ENCODE results near the gene TRAPPC10. TPM values are rescaled to one million over a fixed set of nuclear protein-coding genes. Genes with fewer than 3 reads are reported as not detected.

Gene TRAPPC10
- total RNA-seq, 2 donors from 2014 or later: 46.6 to 50.2 TPM

DNA sequence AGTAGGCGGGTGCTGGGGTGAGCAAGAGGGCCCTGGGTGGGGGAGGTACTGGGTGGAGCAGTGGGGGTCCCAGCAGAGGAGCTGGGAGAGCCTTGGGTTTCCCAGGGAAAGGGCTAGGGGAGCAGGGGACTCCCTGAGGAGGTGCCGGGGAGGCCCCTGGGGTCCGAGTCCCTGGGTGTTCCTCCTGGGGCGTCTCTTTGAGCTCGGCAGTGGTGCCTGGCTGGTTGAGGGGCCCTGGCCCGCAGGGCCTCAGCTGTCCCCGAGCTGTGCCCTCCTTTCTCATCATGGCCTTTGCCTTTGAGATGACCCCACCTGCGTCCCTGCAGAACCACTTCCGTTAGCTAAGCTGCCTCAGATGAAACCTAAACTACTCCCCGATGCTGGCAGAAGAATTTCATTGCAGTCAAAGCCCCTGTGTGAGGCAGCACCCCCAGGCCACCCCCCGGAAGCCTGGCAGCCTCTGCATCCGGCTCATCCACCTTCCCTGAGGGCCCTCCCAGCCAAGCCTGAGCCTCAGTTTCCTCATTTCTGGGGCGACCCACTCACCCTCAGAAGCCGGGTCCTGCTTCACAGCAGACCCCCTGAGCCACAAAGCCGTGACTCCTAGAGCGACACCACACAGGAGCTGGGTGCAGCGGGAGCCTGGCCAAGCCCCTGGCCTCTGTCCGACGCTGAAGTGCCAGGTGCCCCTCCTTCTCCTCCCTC, 43.5 kb upstream of the TRAPPC10 start:
- no peak overlapping the region for H3K27ac ChIP-seq
- TF ChIP-seq, protein P1, sequence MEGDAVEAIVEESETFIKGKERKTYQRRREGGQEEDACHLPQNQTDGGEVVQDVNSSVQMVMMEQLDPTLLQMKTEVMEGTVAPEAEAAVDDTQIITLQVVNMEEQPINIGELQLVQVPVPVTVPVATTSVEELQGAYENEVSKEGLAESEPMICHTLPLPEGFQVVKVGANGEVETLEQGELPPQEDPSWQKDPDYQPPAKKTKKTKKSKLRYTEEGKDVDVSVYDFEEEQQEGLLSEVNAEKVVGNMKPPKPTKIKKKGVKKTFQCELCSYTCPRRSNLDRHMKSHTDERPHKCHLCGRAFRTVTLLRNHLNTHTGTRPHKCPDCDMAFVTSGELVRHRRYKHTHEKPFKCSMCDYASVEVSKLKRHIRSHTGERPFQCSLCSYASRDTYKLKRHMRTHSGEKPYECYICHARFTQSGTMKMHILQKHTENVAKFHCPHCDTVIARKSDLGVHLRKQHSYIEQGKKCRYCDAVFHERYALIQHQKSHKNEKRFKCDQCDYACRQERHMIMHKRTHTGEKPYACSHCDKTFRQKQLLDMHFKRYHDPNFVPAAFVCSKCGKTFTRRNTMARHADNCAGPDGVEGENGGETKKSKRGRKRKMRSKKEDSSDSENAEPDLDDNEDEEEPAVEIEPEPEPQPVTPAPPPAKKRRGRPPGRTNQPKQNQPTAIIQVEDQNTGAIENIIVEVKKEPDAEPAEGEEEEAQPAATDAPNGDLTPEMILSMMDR (IDR thresholded peaks at IDR 0.05): no peak
- no peaks in the 10 kb centered on the region for H3K4me1 ChIP-seq
- H3K9me3 ChIP-seq: no peaks in the 10 kb centered on the region
- intact Hi-C loops (cut with DNase I): no loop called here
- DNase-seq: no peak
- H3K9ac ChIP-seq (ENCODE audit: low read depth in 2 of 2, low read length in 2 of 2): no peak overlapping the region
- H3K36me3 ChIP-seq: peaks cover 10% of the 10 kb centered on the region
- no peaks in the 10 kb centered on the region for H3K27me3 ChIP-seq
- H3K4me3 ChIP-seq: no peak overlapping the region

DNA sequence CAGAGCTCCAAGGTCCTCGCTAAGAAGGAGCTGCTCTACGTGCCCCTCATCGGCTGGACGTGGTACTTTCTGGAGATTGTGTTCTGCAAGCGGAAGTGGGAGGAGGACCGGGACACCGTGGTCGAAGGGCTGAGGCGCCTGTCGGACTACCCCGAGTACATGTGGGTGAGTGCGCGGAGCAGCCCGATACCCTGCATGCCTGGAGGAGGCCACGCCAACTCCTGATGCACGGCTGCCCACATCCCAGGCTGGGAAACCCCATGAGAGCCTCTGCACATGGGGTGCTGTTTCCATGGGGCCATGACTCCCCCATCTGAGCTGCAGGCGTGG, 43.0 kb upstream of the TRAPPC10 start:
- H3K36me3 ChIP-seq: peaks cover 10% of the 10 kb centered on the region

DNA sequence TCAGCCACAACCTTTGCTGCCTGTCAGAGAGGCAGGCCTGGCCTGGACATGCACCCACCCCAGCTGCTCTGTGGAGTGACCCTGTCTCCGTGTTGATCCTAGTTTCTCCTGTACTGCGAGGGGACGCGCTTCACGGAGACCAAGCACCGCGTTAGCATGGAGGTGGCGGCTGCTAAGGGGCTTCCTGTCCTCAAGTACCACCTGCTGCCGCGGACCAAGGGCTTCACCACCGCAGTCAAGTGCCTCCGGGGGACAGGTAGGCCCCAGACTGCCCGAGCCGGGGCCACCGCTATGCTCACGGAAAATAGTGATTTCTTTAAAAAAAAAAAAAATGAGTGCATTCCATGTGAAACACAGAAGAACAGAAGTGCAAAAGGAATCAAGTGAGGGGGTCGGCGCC, 41.6 kb upstream of the TRAPPC10 start:
- no peak overlapping the region for H3K4me3 ChIP-seq
- DNase-seq: no peak
- no peaks in the 10 kb centered on the region for H3K27me3 ChIP-seq
- H3K27ac ChIP-seq: no peak overlapping the region
- TF ChIP-seq, protein P1 (IDR thresholded peaks at IDR 0.05): no peak
- H3K36me3 ChIP-seq: peaks cover 10% of the 10 kb centered on the region
- no peak overlapping the region for H3K9ac ChIP-seq (ENCODE audit: low read depth in 2 of 2, low read length in 2 of 2)
- no peaks in the 10 kb centered on the region for H3K4me1 ChIP-seq
- intact Hi-C loops (cut with DNase I): no loop called here
- no peaks in the 10 kb centered on the region for H3K9me3 ChIP-seq

More for the DNA sequence above, 43.0 kb upstream of the TRAPPC10 start:
- Histone ChIP-seq H3K9ac (ENCODE audit: low read depth in 2 of 2, low read length in 2 of 2) (no peak overlapping the region), H3K4me3 (no peak overlapping the region), H3K4me1 (no peaks in the 10 kb centered on the region), H3K9me3 (no peaks in the 10 kb centered on the region), H3K27ac (no peak overlapping the region), H3K27me3 (no peaks in the 10 kb centered on the region)
- intact Hi-C loops (cut with DNase I): no loop called here
- TF ChIP-seq, protein P1 (IDR thresholded peaks at IDR 0.05): no peak
- DNase-seq: no peak

DNA sequence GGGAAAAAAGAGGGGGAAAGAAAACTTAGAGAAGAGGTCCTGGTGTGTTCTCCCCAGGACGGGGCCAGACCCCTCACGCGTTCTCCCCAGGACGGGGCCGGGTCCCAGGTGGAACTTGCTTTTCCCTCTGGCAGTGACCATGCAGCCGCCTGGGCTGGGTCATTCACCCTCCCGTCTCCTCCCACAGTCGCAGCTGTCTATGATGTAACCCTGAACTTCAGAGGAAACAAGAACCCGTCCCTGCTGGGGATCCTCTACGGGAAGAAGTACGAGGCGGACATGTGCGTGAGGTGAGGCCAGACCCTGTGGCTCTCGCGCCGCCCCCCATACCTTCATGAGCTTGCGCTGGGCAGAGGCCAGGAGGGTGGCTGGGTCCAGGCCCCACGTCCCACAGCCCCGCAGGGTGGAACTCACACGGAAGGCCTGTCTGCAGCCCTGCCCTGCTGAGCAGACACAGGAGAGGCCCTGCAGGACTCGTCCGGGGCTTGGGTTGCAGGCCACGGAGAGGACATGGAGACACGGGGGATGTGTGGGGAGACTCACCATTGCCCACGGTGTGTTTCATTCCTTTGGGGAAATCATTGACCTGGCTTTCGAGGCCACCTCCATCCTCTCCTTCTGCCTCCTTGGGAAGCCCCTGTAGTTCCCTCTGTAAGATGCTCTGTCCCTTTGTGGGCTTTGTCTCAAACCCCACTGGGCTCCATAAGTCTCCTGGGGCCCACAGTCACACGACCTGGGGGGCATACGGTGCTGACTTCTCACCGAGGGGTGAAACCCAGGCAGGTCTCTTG, 40.7 kb upstream of the TRAPPC10 start:
- DNase-seq: no peak
- no peak overlapping the region for H3K9ac ChIP-seq (ENCODE audit: low read depth in 2 of 2, low read length in 2 of 2)
- peaks cover 10% of the 10 kb centered on the region for H3K36me3 ChIP-seq
- no peak overlapping the region for H3K4me3 ChIP-seq
- TF ChIP-seq, protein P1 (IDR thresholded peaks at IDR 0.05): no peak
- intact Hi-C loops (cut with DNase I): no loop called here
- no peaks in the 10 kb centered on the region for H3K4me1 ChIP-seq
- H3K27ac ChIP-seq: no peak overlapping the region
- H3K27me3 ChIP-seq: no peaks in the 10 kb centered on the region
- no peaks in the 10 kb centered on the region for H3K9me3 ChIP-seq

DNA sequence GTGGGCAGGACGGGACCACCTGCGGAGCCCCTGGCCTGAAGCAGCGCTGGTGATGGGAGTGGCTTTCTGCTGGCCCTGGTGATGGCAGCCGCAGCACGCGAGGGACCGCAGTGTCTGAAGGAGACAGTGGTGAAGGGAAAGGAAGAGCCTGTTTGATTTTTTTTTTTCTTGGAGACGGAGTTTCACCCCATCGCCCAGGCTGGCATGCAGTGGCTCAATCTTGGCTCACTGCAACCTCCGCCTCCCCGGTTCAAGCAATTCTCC, 40.2 kb upstream of the TRAPPC10 start:
- Histone ChIP-seq H3K9ac (ENCODE audit: low read depth in 2 of 2, low read length in 2 of 2) (no peak overlapping the region), H3K27ac (no peak overlapping the region), H3K27me3 (no peaks in the 10 kb centered on the region), H3K4me1 (no peaks in the 10 kb centered on the region), H3K36me3 (peaks cover 10% of the 10 kb centered on the region), H3K9me3 (no peaks in the 10 kb centered on the region), H3K4me3 (no peak overlapping the region)
- intact Hi-C loops (cut with DNase I): no loop called here
- no peak for DNase-seq
- TF ChIP-seq, protein P1 (IDR thresholded peaks at IDR 0.05): no peak
